ENCODE data around the gene ZNF385B.
"Not testable (repeated sequence)": the region's sequence is repeated elsewhere in the genome, so short reads cannot be mapped to it uniquely, and the experiment has no call there.

DNA sequence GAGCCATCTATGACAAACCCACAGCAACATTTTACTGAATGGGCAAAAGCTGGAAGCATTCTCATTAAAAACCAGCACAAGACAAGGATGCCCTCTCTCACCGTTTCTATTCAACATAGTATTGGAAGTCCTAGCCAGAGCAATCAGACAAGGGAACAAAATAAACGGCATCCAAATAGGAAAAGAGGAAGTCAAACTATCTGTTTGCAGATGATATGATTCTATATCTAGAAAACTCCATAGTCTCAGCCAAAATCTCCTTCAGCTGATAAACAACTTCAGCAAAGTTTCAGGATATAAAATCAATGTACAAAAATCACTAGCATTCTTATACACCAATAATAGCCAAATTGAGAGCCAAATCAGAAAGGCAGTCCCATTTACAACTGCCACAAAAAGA is 79.1 kb downstream of the ZNF385B start:
- TF ChIP-seq CTCF (IDR thresholded peaks at IDR 0.05); TAF1 (IDR thresholded peaks at IDR 0.05; ENCODE audit: borderline replicate concordance, low read depth, low read length); ELF1 (IDR thresholded peaks at IDR 0.05); EZH2phosphoT487 (IDR thresholded peaks at IDR 0.05; ENCODE audit: borderline replicate concordance, low read depth); FOSL2 (IDR thresholded peaks at IDR 0.05; ENCODE audit: borderline replicate concordance, low read depth); RFX5 (IDR thresholded peaks at IDR 0.05; ENCODE audit: low read length); REST (IDR thresholded peaks at IDR 0.05; ENCODE audit: low read depth, low read length); RXRA (IDR thresholded peaks at IDR 0.05; ENCODE audit: borderline replicate concordance, low read depth); POLR2AphosphoS5 (IDR thresholded peaks at IDR 0.05; ENCODE audit: low read depth, low read length); PBX3 (IDR thresholded peaks at IDR 0.05); YY1 (IDR thresholded peaks at IDR 0.05; ENCODE audit: low read depth); SMC3 (IDR thresholded peaks at IDR 0.05; ENCODE audit: low read depth, low read length): not testable (repeated sequence)
- TF ChIP-seq, protein P1, sequence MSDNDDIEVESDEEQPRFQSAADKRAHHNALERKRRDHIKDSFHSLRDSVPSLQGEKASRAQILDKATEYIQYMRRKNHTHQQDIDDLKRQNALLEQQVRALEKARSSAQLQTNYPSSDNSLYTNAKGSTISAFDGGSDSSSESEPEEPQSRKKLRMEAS (IDR thresholded peaks at IDR 0.05; ENCODE audit: low read depth), result not testable (repeated sequence)
